C4-2B (cell line): ENCODE measurements around the gene EXPH5.

ENCODE experiments used
- H3K27ac ChIP-seq: fragments of 450-650 bp; 2 replicates; pipeline ENCODE4 v1.5.1; 2017
- ZFX ChIP-seq: fragments of 450-650 bp; IDR thresholded peaks from 2 replicates; pipeline ENCODE4 v1.6.1; 2017
- TF ChIP-seq, protein P1 (sequence below): fragments of 450-650 bp; conservative IDR thresholded peaks from 2 replicates; pipeline ENCODE4 v1.5.1; 2017; ENCODE audit warnings: mild to moderate bottlenecking

The EXPH5 gene

DNA sequence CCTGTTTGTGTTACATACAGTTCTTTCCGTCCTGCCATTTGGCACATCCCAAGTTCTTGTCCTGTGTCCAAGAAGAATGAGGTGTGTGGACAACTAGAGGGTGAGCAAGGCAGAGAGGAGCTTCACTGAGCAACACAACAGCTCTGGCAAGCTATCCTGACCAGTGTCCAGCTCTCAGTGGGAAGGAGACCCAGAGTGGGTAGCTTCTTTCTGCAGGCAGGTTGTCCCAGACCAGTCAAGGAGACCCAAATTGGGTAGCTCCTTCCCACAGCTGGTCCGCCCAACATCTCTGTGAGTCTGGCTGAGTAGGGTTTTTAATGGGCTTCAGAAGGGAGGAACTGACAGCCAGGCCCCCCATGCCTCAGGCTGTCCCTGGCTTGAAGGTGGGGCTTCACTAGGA lies 35.2 kb upstream of the EXPH5 start:
- TF ChIP-seq ZFX, result no peak
- TF ChIP-seq, protein P1, sequence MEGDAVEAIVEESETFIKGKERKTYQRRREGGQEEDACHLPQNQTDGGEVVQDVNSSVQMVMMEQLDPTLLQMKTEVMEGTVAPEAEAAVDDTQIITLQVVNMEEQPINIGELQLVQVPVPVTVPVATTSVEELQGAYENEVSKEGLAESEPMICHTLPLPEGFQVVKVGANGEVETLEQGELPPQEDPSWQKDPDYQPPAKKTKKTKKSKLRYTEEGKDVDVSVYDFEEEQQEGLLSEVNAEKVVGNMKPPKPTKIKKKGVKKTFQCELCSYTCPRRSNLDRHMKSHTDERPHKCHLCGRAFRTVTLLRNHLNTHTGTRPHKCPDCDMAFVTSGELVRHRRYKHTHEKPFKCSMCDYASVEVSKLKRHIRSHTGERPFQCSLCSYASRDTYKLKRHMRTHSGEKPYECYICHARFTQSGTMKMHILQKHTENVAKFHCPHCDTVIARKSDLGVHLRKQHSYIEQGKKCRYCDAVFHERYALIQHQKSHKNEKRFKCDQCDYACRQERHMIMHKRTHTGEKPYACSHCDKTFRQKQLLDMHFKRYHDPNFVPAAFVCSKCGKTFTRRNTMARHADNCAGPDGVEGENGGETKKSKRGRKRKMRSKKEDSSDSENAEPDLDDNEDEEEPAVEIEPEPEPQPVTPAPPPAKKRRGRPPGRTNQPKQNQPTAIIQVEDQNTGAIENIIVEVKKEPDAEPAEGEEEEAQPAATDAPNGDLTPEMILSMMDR, result no peak
- H3K27ac ChIP-seq, result no peak overlapping the region

DNA sequence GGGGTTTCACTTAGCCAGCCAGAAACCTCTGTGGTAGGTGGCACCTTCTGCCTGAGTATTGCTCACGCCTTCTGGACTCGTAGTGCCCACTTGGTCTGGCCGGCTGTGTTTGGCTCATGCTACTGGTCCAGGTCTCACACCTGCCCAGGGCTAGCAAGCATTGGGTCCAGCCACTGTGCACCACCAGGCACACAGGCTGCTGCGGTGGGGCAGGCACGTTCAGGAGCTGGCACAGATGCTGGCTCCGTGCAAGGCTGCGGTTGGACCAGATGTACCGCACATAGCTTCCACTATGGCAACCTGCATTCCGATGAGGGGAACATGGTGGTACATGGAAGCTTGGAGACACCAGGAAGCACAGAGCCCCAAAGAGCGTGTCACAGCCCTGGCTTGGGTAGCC lies 34.8 kb upstream of the EXPH5 start:
- no peak overlapping the region for H3K27ac ChIP-seq
- no peak for TF ChIP-seq ZFX
- TF ChIP-seq, protein P1, result no peak

DNA sequence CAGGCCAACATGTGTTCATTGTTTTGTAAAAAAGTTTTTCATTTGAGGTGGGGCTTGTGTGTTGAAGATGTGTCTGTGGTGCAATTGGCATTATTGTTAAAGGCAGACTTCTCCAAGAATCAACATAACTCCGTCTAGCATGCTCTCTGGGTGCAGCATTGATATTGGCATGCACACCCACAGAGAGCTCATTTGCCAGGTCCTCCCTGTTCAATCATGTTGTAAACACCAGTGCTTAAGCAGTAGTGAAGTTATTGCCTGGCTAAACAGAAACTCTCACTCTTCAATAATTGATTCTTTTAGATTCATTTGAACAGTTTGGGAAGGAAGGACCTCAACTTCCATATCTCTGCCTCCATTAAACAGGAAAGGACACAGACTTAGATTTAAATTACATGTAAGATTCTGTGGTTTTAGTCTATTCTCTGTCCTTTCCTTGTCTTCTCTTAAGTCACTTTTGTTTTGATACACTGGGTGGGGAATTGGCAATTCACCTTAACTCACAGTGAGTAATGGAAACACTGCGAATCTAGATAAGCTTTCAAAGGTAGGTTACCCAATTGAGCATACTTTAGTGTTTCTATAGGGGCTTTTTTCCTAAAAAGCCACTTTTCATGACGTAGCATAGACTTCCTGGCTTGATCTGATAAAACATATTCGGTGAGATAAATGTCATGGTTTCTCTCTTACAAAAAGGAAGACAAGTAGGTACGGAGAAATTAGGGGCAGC lies 30.8 kb upstream of the EXPH5 start:
- no peak for TF ChIP-seq ZFX
- TF ChIP-seq, protein P1, result no peak
- H3K27ac ChIP-seq, result no peak overlapping the region

DNA sequence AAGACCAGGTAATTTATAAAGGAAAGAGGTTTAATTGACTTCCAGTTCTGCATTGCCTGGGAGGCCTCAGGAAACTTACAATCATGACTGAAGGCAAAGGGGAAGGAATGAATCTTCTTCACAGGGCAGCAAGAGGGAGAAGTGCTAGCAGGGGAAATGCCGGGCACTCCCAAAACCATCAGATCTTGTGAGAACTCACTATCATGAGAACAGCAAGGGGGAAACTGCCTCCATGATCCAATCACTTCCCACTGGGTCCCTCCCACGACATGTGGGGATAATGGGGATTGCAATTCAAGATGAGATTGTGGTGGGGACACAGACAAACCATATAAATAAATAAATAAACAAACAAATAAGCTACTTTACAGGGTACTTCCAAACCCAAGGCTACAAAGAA lies 28.8 kb upstream of the EXPH5 start:
- H3K27ac ChIP-seq, result no peak overlapping the region
- TF ChIP-seq, protein P1, result no peak
- TF ChIP-seq ZFX, result no peak

DNA sequence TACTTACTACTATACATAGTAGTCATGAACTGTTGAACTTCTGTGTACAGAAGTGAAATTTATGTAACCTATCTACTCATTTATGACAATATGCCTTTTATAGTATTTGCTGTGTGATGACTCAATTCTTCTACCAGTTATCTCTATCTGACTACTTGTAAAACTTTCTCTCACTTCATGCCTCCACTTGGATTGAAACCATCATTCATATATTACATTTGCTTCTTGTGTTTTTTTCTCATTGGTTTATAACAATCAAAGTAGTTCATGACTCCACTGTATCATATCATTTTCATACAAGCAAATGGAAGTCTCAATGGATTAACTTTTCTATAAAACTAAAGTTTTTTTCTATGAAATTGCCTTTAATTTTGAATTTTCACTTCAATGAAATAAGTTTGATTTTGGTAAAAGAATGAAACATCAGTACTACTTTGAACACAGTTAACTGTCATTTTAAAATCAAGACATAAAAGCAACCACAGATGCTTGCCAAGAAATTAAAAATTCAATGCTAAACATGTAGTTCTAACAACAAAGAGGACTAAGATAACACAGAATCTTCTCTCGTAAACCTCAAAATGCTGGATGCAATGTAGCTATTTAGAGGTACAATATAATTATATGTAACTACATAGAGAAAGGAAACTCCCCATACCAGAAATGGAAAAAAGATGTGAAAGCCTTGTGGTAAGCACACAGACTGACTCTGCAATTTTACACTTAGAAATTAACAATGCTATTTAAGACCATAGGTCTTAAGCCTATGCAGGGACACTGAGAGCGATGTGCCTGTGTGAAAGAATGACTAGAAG lies 27.6 kb upstream of the EXPH5 start:
- no peak for TF ChIP-seq ZFX
- TF ChIP-seq, protein P1, result no peak
- H3K27ac ChIP-seq, result no peak overlapping the region

DNA sequence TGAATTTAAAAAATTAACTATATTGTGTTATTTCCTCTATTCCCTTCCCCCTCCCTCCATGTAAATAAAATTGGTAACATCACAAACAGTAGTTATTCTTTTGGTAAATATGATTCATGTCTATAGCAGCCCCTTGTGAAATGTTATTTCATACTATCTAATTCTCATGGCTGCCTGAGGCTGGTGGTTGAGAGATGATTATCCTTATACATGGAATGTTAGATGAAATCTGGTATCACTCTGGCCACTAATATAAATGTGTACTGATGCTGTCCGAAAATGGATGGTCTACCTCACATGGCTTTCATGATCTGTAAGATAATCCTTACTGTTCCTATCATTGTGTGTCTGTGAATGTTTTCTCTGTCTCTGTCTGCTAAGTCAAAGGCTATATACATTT lies 25.0 kb upstream of the EXPH5 start:
- TF ChIP-seq ZFX, result no peak
- TF ChIP-seq, protein P1, result no peak
- H3K27ac ChIP-seq, result no peak overlapping the region

DNA sequence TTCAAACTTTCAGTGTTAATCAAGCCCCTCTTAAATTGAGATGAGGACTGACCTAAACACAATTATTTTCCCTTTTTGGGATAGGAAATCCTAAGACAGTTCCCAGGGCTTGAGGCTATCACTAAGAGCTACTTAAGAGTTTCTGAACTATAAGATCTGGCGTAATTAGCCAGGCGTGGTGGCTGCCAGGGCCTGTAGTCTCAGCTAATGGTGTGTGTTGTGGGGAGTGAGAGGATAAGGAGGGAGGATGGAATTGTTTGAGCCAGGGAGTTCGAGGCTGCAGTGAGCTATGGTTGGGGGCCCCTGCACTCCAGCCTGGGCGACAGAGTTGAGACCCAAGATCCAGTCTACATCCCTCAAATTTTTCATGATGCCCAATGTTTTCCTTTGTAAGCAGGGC lies 23.5 kb upstream of the EXPH5 start:
- TF ChIP-seq ZFX, result no peak
- TF ChIP-seq, protein P1, result no peak
- no peak overlapping the region for H3K27ac ChIP-seq
